Psoas muscle (tissue), 8 donors: ENCODE results near the gene ZNHIT6. TPM values are rescaled to one million over a fixed set of nuclear protein-coding genes. Genes with fewer than 3 reads are reported as not detected.

Experiments used
- ATAC-seq, 4 donors: fragments of 200-7000 bp; cut with Tn5 transposase; one replicate each; pipeline ENCODE4 v1.9.1; 2020; ENCODE audit warnings: moderate library complexity in 3 of 4, mild to moderate bottlenecking in 2 of 4
- DNase-seq, 2 donors: peaks; one replicate each; pipeline ENCODE4 v3.0.0-alpha.2; 2020
- H3K27ac ChIP-seq: fragments of 200-600 bp; one replicate; pipeline ENCODE4 v1.8.0; 2022
- H3K27me3 ChIP-seq, 3 donors: fragments of 200-600 bp in 1 of 3; one replicate each; pipeline versions ENCODE4 v1.6.1 to v1.8.0; 2013 to 2022; ENCODE audit warnings: low read length in 2 of 3, mild to moderate bottlenecking in 2 of 3, moderate library complexity in 1 of 3; ENCODE audit not compliant: insufficient read depth in 3 of 3
- H3K36me3 ChIP-seq, 2 donors: fragments of 200-600 bp in 1 of 2; one replicate each; pipeline versions ENCODE4 v1.6.1 to v1.8.0; 2013 to 2022; ENCODE audit warnings: low read depth in 1 of 2, mild to moderate bottlenecking in 1 of 2, moderate library complexity in 1 of 2; ENCODE audit not compliant: insufficient read depth in 1 of 2
- H3K4me1 ChIP-seq: fragments of 200-600 bp; one replicate; pipeline ENCODE4 v1.8.0; 2022
- H3K4me3 ChIP-seq: fragments of 200-600 bp; one replicate; pipeline ENCODE4 v1.8.0; 2022; ENCODE audit warnings: mild to moderate bottlenecking
- H3K9me3 ChIP-seq: fragments of 200-600 bp; one replicate; pipeline ENCODE4 v1.8.0; 2022
- CTCF ChIP-seq: fragments of 200-600 bp; IDR thresholded peaks from one replicate; pipeline ENCODE4 v1.8.0; 2022; ENCODE audit warnings: antibody characterized with exemption
- WGBS, 3 donors: extraction: QIAGEN DNeasy Blood & Tissue Kit; methylation state at CpG; one replicate each; pipeline versions ENCODE4 v1.1.6 to v1.1.7; 2013; 5-methylcytosine and 5-hydroxymethylcytosine counted together
- intact Hi-C, 2 donors: fragments of 100-400 bp; cut with DNase I; formaldehyde crosslinking; loops; one replicate each; pipeline versions ENCODE4 v1.11.0 to v1.14.2; 2022
- polyA plus RNA-seq, 3 donors: library from polyadenylated mRNA; stranded (reverse); fragments of 200-250 nt; gene quantifications; one replicate each; pipeline ENCODE4 v1.2.3, GENCODE V29; 2013
- total RNA-seq, 4 donors: library from RNA; stranded (reverse); fragmentation: NEBNext Ultra II Directional in 2 of 4; extraction: Animal tissue kit (Norgen Biotek cat#: 25700) in 2 of 4; gene quantifications; one replicate each; pipeline versions ENCODE4 v1.2.1 to v1.2.4, GENCODE V29; 2021 to 2023
- donor health status: healthy with polysubstance abuse.
- donor health status: DM: no; HTN: no; CAD: no; lungs with moderate emphysema.
- donor health status: Bipolar disorder and iron deficiency.
- donor health status: healthy.
- donor health status: DM: yes; HTN: yes; CAD: no.
- donor health status: DM: no; HTN: no; CAD: no.
- donor health status: DM: no; HTN: no; CAD: no.
- donor health status: DM: yes; HTN: yes; CAD: no.

Gene ZNHIT6
- total and polyA plus RNA-seq, 7 donors, result 3.6 to 13.5 (median 12.3) TPM

GRCh38 chr1:85616736-85617135, 91.5 kb downstream of the ZNHIT6 start:
- no peak for ATAC-seq
- Histone ChIP-seq H3K27me3 (no peaks in the 10 kb centered on the region), H3K36me3 (no peaks in the 10 kb centered on the region), H3K9me3 (peaks cover 10% of the 10 kb centered on the region), H3K4me3 (no peak overlapping the region), H3K27ac (no peak overlapping the region), H3K4me1 (peaks cover 11% of the 10 kb centered on the region)
- no peak for TF ChIP-seq CTCF
- intact Hi-C loops, result loop anchor here in 1 of 2 donors (5.0 kb wide), 1 partner anchor 76 kb away; no protein-coding TSS in a partner anchor
- no peak for DNase-seq
- 91 to 100% (median 97%) methylated on average over 3 of the region's 3 CpGs for WGBS, 3 donors

DNA sequence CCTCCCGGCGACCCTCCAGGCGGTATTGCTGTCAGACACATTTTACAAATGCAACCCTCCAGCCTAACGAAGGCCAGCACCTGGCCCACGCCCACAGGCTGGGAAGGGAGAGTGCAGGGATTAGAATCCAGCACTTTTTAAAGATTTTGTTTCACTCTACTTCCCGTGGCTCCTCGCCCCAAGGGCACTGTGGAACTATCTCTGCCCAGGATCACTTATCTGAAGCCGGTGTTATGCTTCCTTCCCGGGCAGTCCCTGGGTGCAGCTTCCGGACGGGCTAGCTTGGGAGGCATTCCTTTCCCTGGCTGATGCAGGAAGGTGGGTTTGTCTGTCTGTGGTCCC, 91.9 kb downstream of the ZNHIT6 start:
- intact Hi-C loops, result loop anchor here in 1 of 2 donors (5.0 kb wide), 1 partner anchor 76 kb away; no protein-coding TSS in a partner anchor
- no peak for ATAC-seq
- H3K4me3 ChIP-seq, result no peak overlapping the region

GRCh38 chr1:85615586-85616363, 92.5 kb downstream of the ZNHIT6 start:
- no peak for TF ChIP-seq CTCF

More for the DNA sequence above, 91.9 kb downstream of the ZNHIT6 start:
- Histone ChIP-seq H3K27ac (no peak overlapping the region), H3K9me3 (peaks cover 6% of the 10 kb centered on the region), H3K36me3 (no peaks in the 10 kb centered on the region), H3K4me1 (peaks cover 15% of the 10 kb centered on the region), H3K27me3 (no peaks in the 10 kb centered on the region)
- TF ChIP-seq CTCF, result no peak
- WGBS, 3 donors, result 52 to 67% (median 62%) methylated on average over 11 of the region's 11 CpGs
- no peak for DNase-seq

DNA sequence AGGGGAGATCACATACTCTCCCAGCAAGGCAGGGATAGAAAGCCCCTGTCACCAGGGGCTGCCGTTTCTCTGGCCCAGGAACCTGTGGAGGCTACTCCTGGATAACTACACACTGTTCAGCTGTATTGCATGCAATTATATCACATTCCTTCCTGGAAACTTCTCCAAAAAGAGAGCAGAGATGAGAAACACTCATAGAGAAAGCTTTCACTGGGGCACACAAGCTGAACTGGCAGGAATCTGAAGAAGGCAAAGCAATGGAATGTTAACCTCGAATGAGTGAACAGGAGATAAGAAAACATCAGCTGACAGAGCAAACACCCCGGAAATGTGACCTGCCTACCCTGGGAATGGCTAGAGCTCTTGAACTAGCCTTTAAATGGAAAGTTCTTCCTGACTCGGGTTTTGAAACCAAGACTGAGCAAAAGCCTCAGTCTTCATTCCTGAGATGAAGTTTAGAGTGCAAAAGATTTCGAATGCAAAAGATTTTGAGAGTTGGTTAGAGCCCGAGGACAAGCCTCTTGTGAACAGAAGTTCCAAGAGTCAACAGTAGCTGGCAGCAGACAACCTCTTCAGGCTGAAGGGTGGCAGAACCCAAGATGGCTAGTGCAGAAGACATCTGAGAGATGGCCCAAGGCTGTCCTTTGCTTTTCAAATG, 95.4 kb downstream of the ZNHIT6 start:
- DNase-seq (no peak), ATAC-seq (peak; percentile 58 to 69 (median 63))
- Histone ChIP-seq H3K4me1 (peaks cover 16% of the 10 kb centered on the region), H3K9me3 (no peaks in the 10 kb centered on the region), H3K36me3 (no peaks in the 10 kb centered on the region), H3K4me3 (no peak overlapping the region), H3K27me3 (no peaks in the 10 kb centered on the region), H3K27ac (peak overlapping the region; percentile 79)
- intact Hi-C loops, result no loop called here
- 36 to 41% (median 37%) methylated on average over 6 of the region's 6 CpGs for WGBS, 3 donors
- peak; percentile 70 for TF ChIP-seq CTCF

More at GRCh38 chr1:85615586-85616363, 92.5 kb downstream of the ZNHIT6 start:
- Histone ChIP-seq H3K27ac (no peak overlapping the region), H3K4me3 (no peak overlapping the region), H3K4me1 (peaks cover 16% of the 10 kb centered on the region), H3K27me3 (no peaks in the 10 kb centered on the region), H3K36me3 (no peaks in the 10 kb centered on the region), H3K9me3 (no peaks in the 10 kb centered on the region)
- 34 to 40% (median 38%) methylated on average over 47 to 49 of the region's 49 CpGs for WGBS, 3 donors
- peak in 1 of 2 donors; percentile 49 for DNase-seq
- no peak for ATAC-seq
- intact Hi-C loops, result loop anchor here in 1 of 2 donors (5.0 kb wide), 1 partner anchor 77 kb away; no protein-coding TSS in a partner anchor
